HFF-Myc (cell line): ENCODE data around the gene AKR1B15.
"Not testable (repeated sequence)": the region's sequence is repeated elsewhere in the genome, so short reads cannot be mapped to it uniquely, and the experiment has no call there.

Source experiments
- DNase-seq: peaks from one replicate; pipeline ENCODE4 v3.0.0-alpha.2; 2011; ENCODE audit warnings: low read depth; ENCODE audit errors: extremely low read depth
- H3K4me3 ChIP-seq: replicated peaks from 2 replicates; pipeline ENCODE4 v1.5.1; 2011; ENCODE audit warnings: low read depth, mild to moderate bottlenecking, control low read depth, low read length
- CTCF ChIP-seq: IDR thresholded peaks from 2 replicates; pipeline ENCODE4 v1.5.1; 2012; ENCODE audit warnings: mild to moderate bottlenecking, low read depth, low read length, control low read depth; ENCODE audit errors: missing control alignments

The AKR1B15 gene

GRCh38 chr7:134515569-134516468 is 33.1 kb upstream of the AKR1B15 start:
- H3K4me3 ChIP-seq, result no peak overlapping the region
- no peak for TF ChIP-seq CTCF
- peak; percentile 66 for DNase-seq

- no peak overlapping the region for H3K4me3 ChIP-seq
- no peak for TF ChIP-seq CTCF
- no peak for DNase-seq
Observed at GRCh38 chr7:134520130-134520529, 28.8 kb upstream of the AKR1B15 start.

- H3K4me3 ChIP-seq, result no peak overlapping the region
- DNase-seq, result no peak
- TF ChIP-seq CTCF, result no peak
Observed at GRCh38 chr7:134522601-134523000, 26.3 kb upstream of the AKR1B15 start.

- not testable (repeated sequence) for H3K4me3 ChIP-seq, DNase-seq
Observed at GRCh38 chr7:134525449-134525848, 23.5 kb upstream of the AKR1B15 start.

GRCh38 chr7:134526552-134527248 is 22.2 kb upstream of the AKR1B15 start:
- DNase-seq, H3K4me3 ChIP-seq: not testable (repeated sequence)

GRCh38 chr7:134527979-134528371 is 20.9 kb upstream of the AKR1B15 start:
- DNase-seq, result peak; percentile 21
- TF ChIP-seq CTCF, result no peak
- no peak overlapping the region for H3K4me3 ChIP-seq

- no peak for DNase-seq
- H3K4me3 ChIP-seq, result no peak overlapping the region
- no peak for TF ChIP-seq CTCF
Observed at GRCh38 chr7:134528749-134529148, 20.2 kb upstream of the AKR1B15 start.

- TF ChIP-seq CTCF, result no peak
- no peak overlapping the region for H3K4me3 ChIP-seq
- DNase-seq, result no peak
Observed at GRCh38 chr7:134530460-134530859, 18.4 kb upstream of the AKR1B15 start.
